Neural progenitor cell (in vitro differentiated cells): ENCODE data around the gene CDKN2C. TPM values are rescaled to one million over a fixed set of nuclear protein-coding genes. Genes with fewer than 3 reads are reported as not detected.

Experiments
- DNase-seq: peaks from one replicate; pipeline ENCODE4 v3.0.0-alpha.2; 2016; ENCODE audit warnings: low spot score
- H2AFZ ChIP-seq: fragments of 200-600 bp; sonication (generic); replicated peaks from 2 replicates; pipeline ENCODE4 v1.6.1; 2016; ENCODE audit warnings: antibody characterized with exemption
- H3F3A ChIP-seq: fragments of 200-600 bp; sonication (generic); 2 replicates; pipeline ENCODE4 v1.6.1; 2016; ENCODE audit warnings: antibody characterized with exemption, low read depth
- H3K27ac ChIP-seq: fragments of 200-600 bp; sonication (generic); 2 replicates; pipeline ENCODE4 v1.5.1; 2016; ENCODE audit warnings: mild to moderate bottlenecking
- H3K27me3 ChIP-seq: fragments of 200-600 bp; sonication (generic); 2 replicates; pipeline ENCODE4 v1.6.1; 2016; ENCODE audit warnings: mild to moderate bottlenecking, moderate library complexity
- H3K36me3 ChIP-seq: fragments of 200-600 bp; sonication (generic); 2 replicates; pipeline ENCODE4 v1.5.1; 2016
- H3K4me1 ChIP-seq: fragments of 200-600 bp; sonication (generic); 2 replicates; pipeline ENCODE4 v1.6.1; 2016; ENCODE audit warnings: mixed run types
- H3K4me2 ChIP-seq: fragments of 200-600 bp; sonication (generic); 2 replicates; pipeline ENCODE4 v1.6.1; 2016
- H3K4me3 ChIP-seq: fragments of 200-600 bp; sonication (generic); 2 replicates; pipeline ENCODE4 v1.5.1; 2016
- H3K79me2 ChIP-seq: fragments of 200-600 bp; sonication (generic); 2 replicates; pipeline ENCODE4 v1.6.1; 2016; ENCODE audit warnings: low read depth
- H3K9ac ChIP-seq: fragments of 200-600 bp; sonication (generic); 2 replicates; pipeline ENCODE4 v1.6.1; 2016
- H3K9me3 ChIP-seq: fragments of 200-600 bp; sonication (generic); 2 replicates; pipeline ENCODE4 v1.5.1; 2016; ENCODE audit warnings: low read depth
- H4K20me1 ChIP-seq: fragments of 200-600 bp; sonication (generic); 2 replicates; pipeline ENCODE4 v1.6.1; 2016; ENCODE audit warnings: low read depth
- H3K27ac Mint-ChIP-seq: 3 replicates; pipeline ENCODE4 v1.8.0; 2021; ENCODE audit warnings: mixed read lengths
- H3K27me3 Mint-ChIP-seq: 2 replicates; pipeline ENCODE4 v1.8.0; 2022; ENCODE audit warnings: low read depth, mild to moderate bottlenecking, inconsistent platforms, moderate library complexity, mixed read lengths; ENCODE audit not compliant: insufficient read depth
- H3K36me3 Mint-ChIP-seq: 3 replicates; pipeline ENCODE4 v1.8.0; 2021; ENCODE audit warnings: mixed read lengths
- H3K4me1 Mint-ChIP-seq: 3 replicates; pipeline ENCODE4 v1.8.0; 2021; ENCODE audit warnings: mixed read lengths
- H3K4me3 Mint-ChIP-seq: 3 replicates; pipeline ENCODE4 v1.8.0; 2021; ENCODE audit warnings: mild to moderate bottlenecking, moderate library complexity, mixed read lengths
- H3K9me3 Mint-ChIP-seq: 3 replicates; pipeline ENCODE4 v1.8.0; 2020; ENCODE audit warnings: mixed read lengths
- EZH2 ChIP-seq: fragments of 200-600 bp; sonication (generic); IDR thresholded peaks from 2 replicates; pipeline ENCODE4 v1.6.1; 2017; ENCODE audit warnings: antibody characterized with exemption, mild to moderate bottlenecking, moderate library complexity
- EZH2phosphoT487 ChIP-seq: fragments of 200-600 bp; sonication (generic); IDR thresholded peaks from 2 replicates; pipeline ENCODE4 v1.6.1; 2017; ENCODE audit warnings: antibody characterized with exemption
- total RNA-seq: library from RNA; depleted of rRNA; stranded (reverse); fragments of >200 nt; gene quantifications from 2 replicates; pipeline ENCODE4 v1.2.3, GENCODE V29; 2015; ENCODE audit warnings: low replicate concordance
- TF ChIP-seq, protein P1 (sequence below): fragments of 200-600 bp; sonication (generic); IDR thresholded peaks from 2 replicates; pipeline ENCODE4 v1.5.1; 2017; ENCODE audit warnings: antibody characterized with exemption, mild to moderate bottlenecking

CDKN2C gene
- total RNA-seq, 1 donor from 2014 or later = 0.11 TPM

DNA sequence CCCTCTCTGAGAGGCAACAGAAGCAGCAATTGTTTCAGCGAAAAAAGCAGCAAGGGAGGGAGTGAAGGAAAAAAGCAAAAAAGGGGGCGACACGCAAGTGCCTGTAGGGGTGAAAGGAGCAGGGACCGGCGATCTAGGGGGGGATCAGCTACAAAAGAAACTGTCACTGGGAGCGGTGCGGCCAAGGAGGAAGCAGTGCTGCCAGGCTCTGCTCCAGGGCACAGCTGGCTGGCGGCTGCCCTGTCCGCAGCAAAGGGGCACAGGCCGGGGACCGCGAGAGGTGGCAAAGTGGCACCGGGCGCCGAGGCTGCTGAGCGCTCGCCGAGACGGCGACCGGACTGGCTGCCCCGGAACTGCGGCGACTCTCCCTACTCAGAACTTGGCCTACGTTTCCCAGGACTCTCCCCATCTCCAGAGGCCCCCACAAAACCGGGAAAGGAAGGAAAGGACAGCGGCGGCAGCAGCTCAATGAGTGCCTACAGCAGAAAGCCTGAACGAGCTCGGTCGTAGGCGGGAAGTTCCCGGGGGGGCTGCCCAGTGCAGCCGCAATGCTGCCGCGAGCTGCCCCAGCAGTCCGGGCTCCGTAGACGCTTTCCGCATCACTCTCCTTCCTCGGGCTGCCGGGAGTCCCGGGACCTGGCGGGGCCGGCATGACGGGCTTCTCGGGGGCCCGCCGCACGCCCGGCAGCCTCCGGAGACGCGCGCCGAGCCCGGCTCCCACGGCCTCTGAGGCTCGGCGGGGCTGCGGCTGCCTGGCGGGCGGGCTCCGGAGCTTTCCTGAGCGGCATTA lies 1.0 kb upstream of the CDKN2C start:
- no peaks in the 10 kb centered on the region for H3K79me2 ChIP-seq
- H3K36me3 Mint-ChIP-seq = no peaks in the 10 kb centered on the region
- peaks cover 53% of the 10 kb centered on the region for H4K20me1 ChIP-seq
- no peaks in the 10 kb centered on the region for H3K36me3 ChIP-seq
- TF ChIP-seq, protein P1, sequence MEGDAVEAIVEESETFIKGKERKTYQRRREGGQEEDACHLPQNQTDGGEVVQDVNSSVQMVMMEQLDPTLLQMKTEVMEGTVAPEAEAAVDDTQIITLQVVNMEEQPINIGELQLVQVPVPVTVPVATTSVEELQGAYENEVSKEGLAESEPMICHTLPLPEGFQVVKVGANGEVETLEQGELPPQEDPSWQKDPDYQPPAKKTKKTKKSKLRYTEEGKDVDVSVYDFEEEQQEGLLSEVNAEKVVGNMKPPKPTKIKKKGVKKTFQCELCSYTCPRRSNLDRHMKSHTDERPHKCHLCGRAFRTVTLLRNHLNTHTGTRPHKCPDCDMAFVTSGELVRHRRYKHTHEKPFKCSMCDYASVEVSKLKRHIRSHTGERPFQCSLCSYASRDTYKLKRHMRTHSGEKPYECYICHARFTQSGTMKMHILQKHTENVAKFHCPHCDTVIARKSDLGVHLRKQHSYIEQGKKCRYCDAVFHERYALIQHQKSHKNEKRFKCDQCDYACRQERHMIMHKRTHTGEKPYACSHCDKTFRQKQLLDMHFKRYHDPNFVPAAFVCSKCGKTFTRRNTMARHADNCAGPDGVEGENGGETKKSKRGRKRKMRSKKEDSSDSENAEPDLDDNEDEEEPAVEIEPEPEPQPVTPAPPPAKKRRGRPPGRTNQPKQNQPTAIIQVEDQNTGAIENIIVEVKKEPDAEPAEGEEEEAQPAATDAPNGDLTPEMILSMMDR = no peak
- TF ChIP-seq EZH2 (peak; percentile 67), EZH2phosphoT487 (peak; percentile 73)
- peak; percentile 65 for DNase-seq
- peaks cover 12% of the 10 kb centered on the region for H3K4me1 Mint-ChIP-seq
- peaks cover 95% of the 10 kb centered on the region for H3K27me3 ChIP-seq
- H3K9ac ChIP-seq = no peak overlapping the region
- H3K27ac ChIP-seq = no peak overlapping the region
- peak overlapping the region; percentile 59 for H3K4me3 ChIP-seq
- peaks cover 61% of the 10 kb centered on the region for H3K27me3 Mint-ChIP-seq
- peaks cover 2% of the 10 kb centered on the region for H3K9me3 Mint-ChIP-seq
- peak overlapping the region; percentile 74 for H3K27ac Mint-ChIP-seq
- peak overlapping the region; percentile 91 for H3K4me3 Mint-ChIP-seq
- H3K4me1 ChIP-seq = no peaks in the 10 kb centered on the region
- H3K9me3 ChIP-seq = no peaks in the 10 kb centered on the region
- H3K4me2 ChIP-seq = peak overlapping the region; percentile 89
- peak overlapping the region; percentile 97 for H2AFZ ChIP-seq
- peaks cover 55% of the 10 kb centered on the region for H3F3A ChIP-seq

GRCh38 chr1:50970509-50970887 lies 453 bp downstream of the CDKN2C start:
- H3K4me1 ChIP-seq = no peaks in the 10 kb centered on the region
- peak overlapping the region; percentile 59 for H3K4me3 ChIP-seq
- no peak overlapping the region for H2AFZ ChIP-seq
- Mint-ChIP-seq H3K36me3 (no peaks in the 10 kb centered on the region), H3K27me3 (peaks cover 63% of the 10 kb centered on the region), H3K4me3 (peak overlapping the region; percentile 85), H3K9me3 (peaks cover 2% of the 10 kb centered on the region), H3K27ac (no peak overlapping the region), H3K4me1 (peaks cover 12% of the 10 kb centered on the region)
- DNase-seq = no peak
- H3K9ac ChIP-seq = no peak overlapping the region
- H3K27ac ChIP-seq = no peak overlapping the region
- TF ChIP-seq EZH2 (no peak), EZH2phosphoT487 (no peak)
- TF ChIP-seq, protein P1 = no peak
- peaks cover 62% of the 10 kb centered on the region for H3F3A ChIP-seq
- no peaks in the 10 kb centered on the region for H3K36me3 ChIP-seq
- H3K79me2 ChIP-seq = no peaks in the 10 kb centered on the region
- H3K4me2 ChIP-seq = peak overlapping the region; percentile 89
- peaks cover 67% of the 10 kb centered on the region for H4K20me1 ChIP-seq
- peaks cover 95% of the 10 kb centered on the region for H3K27me3 ChIP-seq
- no peaks in the 10 kb centered on the region for H3K9me3 ChIP-seq

DNA sequence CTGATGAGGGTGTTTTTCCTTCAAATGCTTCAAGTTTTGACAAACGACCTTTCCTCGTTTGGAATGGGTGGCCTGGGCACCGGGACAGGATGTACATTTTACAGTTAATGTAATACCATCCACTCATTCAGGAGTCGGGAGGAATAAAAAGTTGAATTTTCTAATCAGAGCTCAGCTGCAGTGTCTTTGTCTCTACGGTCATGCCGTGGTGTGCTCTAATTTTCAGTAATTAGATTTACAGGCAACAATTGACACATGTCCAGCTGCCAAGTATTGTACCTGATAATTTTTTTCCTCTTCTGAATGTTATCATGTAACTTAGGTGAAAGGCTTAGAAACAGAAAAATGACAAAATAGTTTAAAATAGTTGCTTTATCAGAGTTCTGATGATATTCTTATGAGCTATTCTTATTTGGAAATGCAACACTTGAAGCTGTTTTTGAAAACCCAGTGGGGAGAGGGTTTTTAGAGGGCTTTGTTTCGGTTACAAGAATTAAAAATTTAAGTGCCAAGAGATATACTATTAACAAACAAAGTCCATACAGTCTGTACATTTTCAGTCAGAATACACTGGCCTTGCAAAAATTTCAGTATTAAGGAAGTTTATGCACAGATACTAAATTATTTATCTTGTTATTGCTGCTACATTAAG lies 1.0 kb downstream of the CDKN2C start:
- no peak overlapping the region for H3K9ac ChIP-seq
- peaks cover 95% of the 10 kb centered on the region for H3K27me3 ChIP-seq
- no peak overlapping the region for H3K27ac ChIP-seq
- H3F3A ChIP-seq = peaks cover 68% of the 10 kb centered on the region
- H3K4me1 ChIP-seq = no peaks in the 10 kb centered on the region
- no peak overlapping the region for H3K4me2 ChIP-seq
- Mint-ChIP-seq H3K4me1 (peaks cover 12% of the 10 kb centered on the region), H3K4me3 (peak overlapping the region; percentile 85), H3K36me3 (no peaks in the 10 kb centered on the region), H3K9me3 (peaks cover 2% of the 10 kb centered on the region), H3K27ac (no peak overlapping the region), H3K27me3 (peaks cover 67% of the 10 kb centered on the region)
- no peak for DNase-seq
- H3K79me2 ChIP-seq = no peaks in the 10 kb centered on the region
- TF ChIP-seq EZH2 (peak; percentile 70), EZH2phosphoT487 (no peak)
- H3K4me3 ChIP-seq = no peak overlapping the region
- H3K36me3 ChIP-seq = no peaks in the 10 kb centered on the region
- peaks cover 73% of the 10 kb centered on the region for H4K20me1 ChIP-seq
- no peak overlapping the region for H2AFZ ChIP-seq
- H3K9me3 ChIP-seq = no peaks in the 10 kb centered on the region
